ENCODE measurements around the gene FAM120A.

FAM120A gene

GRCh38 chr9:93589688-93590087 lies 138.2 kb downstream of the FAM120A start:
- ChIA-PET CTCF (interaction anchor here (2.7 kb wide), 1 partner anchor 23 kb away, joined by 7 read pairs; no protein-coding TSS in a partner anchor), POLR2A (no interaction called here)
- DNase-seq (ENCODE audit: extremely low spot score): no peak

GRCh38 chr9:93590609-93591234 lies 139.2 kb downstream of the FAM120A start:
- no peak for DNase-seq (ENCODE audit: extremely low spot score)
- TF ChIP-seq CTCF (IDR thresholded peaks at IDR 0.05; ENCODE audit: control extremely low read depth, extremely low read depth, low read depth, missing control alignments): no peak
- POLR2A ChIA-PET: no interaction called here
- CTCF ChIA-PET: no interaction called here

More at GRCh38 chr9:93589688-93590087, 138.2 kb downstream of the FAM120A start:
- no peak for TF ChIP-seq CTCF (IDR thresholded peaks at IDR 0.05; ENCODE audit: control extremely low read depth, extremely low read depth, low read depth, missing control alignments)

- TF ChIP-seq CTCF (IDR thresholded peaks at IDR 0.05; ENCODE audit: control extremely low read depth, extremely low read depth, low read depth, missing control alignments): no peak
- DNase-seq (ENCODE audit: extremely low spot score): no peak
- ChIA-PET CTCF (no interaction called here), POLR2A (no interaction called here)
Observed at GRCh38 chr9:93591301-93592007, 140.0 kb downstream of the FAM120A start.

GRCh38 chr9:93592008-93592642 lies 140.6 kb downstream of the FAM120A start:
- DNase-seq (ENCODE audit: extremely low spot score): no peak
- ChIA-PET CTCF (no interaction called here), POLR2A (no interaction called here)
- TF ChIP-seq CTCF (IDR thresholded peaks at IDR 0.05; ENCODE audit: control extremely low read depth, extremely low read depth, low read depth, missing control alignments): no peak

- ChIA-PET POLR2A (no interaction called here), CTCF (interaction anchor here (0.7 kb wide), 1 partner anchor 10 kb away, joined by 3 read pairs; no protein-coding TSS in a partner anchor)
- no peak for DNase-seq (ENCODE audit: extremely low spot score)
- no peak for TF ChIP-seq CTCF (IDR thresholded peaks at IDR 0.05; ENCODE audit: control extremely low read depth, extremely low read depth, low read depth, missing control alignments)
Observed at GRCh38 chr9:93592643-93593021, 141.1 kb downstream of the FAM120A start.

GRCh38 chr9:93593144-93593658 lies 141.7 kb downstream of the FAM120A start:
- TF ChIP-seq CTCF (IDR thresholded peaks at IDR 0.05; ENCODE audit: control extremely low read depth, extremely low read depth, low read depth, missing control alignments): no peak
- CTCF ChIA-PET: interaction anchor here (0.7 to 0.9 kb wide), 2 partner anchors 10 to 11 kb away, joined by 3 read pairs; no protein-coding TSS in a partner anchor
- POLR2A ChIA-PET: no interaction called here
- DNase-seq (ENCODE audit: extremely low spot score): no peak

Data from GM10248 (cell line).